Measurements from ENCODE around the gene SPTBN2. TPM values are rescaled to one million over a fixed set of nuclear protein-coding genes. Genes with fewer than 3 reads are reported as not detected.

SPTBN2 gene
- total RNA-seq, 1 experiment from 2014 or later: 40.7 TPM

GRCh38 chr11:66720899-66721470, 8.0 kb downstream of the SPTBN2 start:
- peak overlapping the region; percentile 94 for H3K27ac Mint-ChIP-seq
- H3K36me3 Mint-ChIP-seq: no peaks in the 10 kb centered on the region
- TF ChIP-seq HMGA2 (CRISPR knock-in tag; IDR thresholded peaks at IDR 0.05) (no peak), ATF2 (CRISPR knock-in tag; IDR thresholded peaks at IDR 0.05; ENCODE audit: borderline replicate concordance, low read depth) (no peak), ELF4 (CRISPR knock-in tag; IDR thresholded peaks at IDR 0.05; ENCODE audit: low read depth) (no peak), ATF6 (CRISPR knock-in tag; IDR thresholded peaks at IDR 0.05) (no peak), MLX (CRISPR knock-in tag; IDR thresholded peaks at IDR 0.05) (no peak), E2F5 (CRISPR knock-in tag; IDR thresholded peaks at IDR 0.05) (no peak), ESRRA (CRISPR knock-in tag; IDR thresholded peaks at IDR 0.05; ENCODE audit: borderline replicate concordance) (no peak), ERG (CRISPR knock-in tag; IDR thresholded peaks at IDR 0.05) (no peak), ZNF232 (CRISPR knock-in tag; IDR thresholded peaks at IDR 0.05) (no peak), ZSCAN18 (CRISPR knock-in tag; IDR thresholded peaks at IDR 0.05) (no peak), NR1H2 (CRISPR knock-in tag; IDR thresholded peaks at IDR 0.05) (no peak), AFF4 (CRISPR knock-in tag; IDR thresholded peaks at IDR 0.05; ENCODE audit: borderline replicate concordance) (no peak), ZNF512 (CRISPR knock-in tag; IDR thresholded peaks at IDR 0.05; ENCODE audit: borderline replicate concordance) (no peak), HMGXB4 (CRISPR knock-in tag; IDR thresholded peaks at IDR 0.05) (no peak), ZNF425 (CRISPR knock-in tag; conservative IDR thresholded peaks at IDR 0.05) (no peak)
- H3K9me3 Mint-ChIP-seq: no peaks in the 10 kb centered on the region
- H3K27me3 Mint-ChIP-seq (ENCODE audit: low read depth): peaks cover 7% of the 10 kb centered on the region
- DNase-seq (ENCODE audit: low spot score): no peak
- peaks cover 54% of the 10 kb centered on the region for H3K4me1 Mint-ChIP-seq
- H3K4me3 Mint-ChIP-seq: no peak overlapping the region
- no peak for ATAC-seq
- ChIA-PET POLR2A (no interaction called here), CTCF (no interaction called here)

Data from WTC11 (cell line).